Activated gamma-delta T cell (primary cell): ENCODE data around the gene GPR31.

Source experiments
- DNase-seq: peaks from one replicate; lab custom pipeline; 2025; lab: John Stamatoyannopoulos, UW

Gene GPR31

GRCh38 chr6:167118839-167119238 is 38.9 kb downstream of the GPR31 start:
- DNase-seq: no peak

GRCh38 chr6:167118006-167118405 is 39.8 kb downstream of the GPR31 start:
- no peak for DNase-seq

GRCh38 chr6:167116838-167117228 is 40.9 kb downstream of the GPR31 start:
- no peak for DNase-seq

GRCh38 chr6:167116109-167116837 is 41.5 kb downstream of the GPR31 start:
- no peak for DNase-seq

GRCh38 chr6:167115054-167115453 is 42.7 kb downstream of the GPR31 start:
- no peak for DNase-seq

DNA sequence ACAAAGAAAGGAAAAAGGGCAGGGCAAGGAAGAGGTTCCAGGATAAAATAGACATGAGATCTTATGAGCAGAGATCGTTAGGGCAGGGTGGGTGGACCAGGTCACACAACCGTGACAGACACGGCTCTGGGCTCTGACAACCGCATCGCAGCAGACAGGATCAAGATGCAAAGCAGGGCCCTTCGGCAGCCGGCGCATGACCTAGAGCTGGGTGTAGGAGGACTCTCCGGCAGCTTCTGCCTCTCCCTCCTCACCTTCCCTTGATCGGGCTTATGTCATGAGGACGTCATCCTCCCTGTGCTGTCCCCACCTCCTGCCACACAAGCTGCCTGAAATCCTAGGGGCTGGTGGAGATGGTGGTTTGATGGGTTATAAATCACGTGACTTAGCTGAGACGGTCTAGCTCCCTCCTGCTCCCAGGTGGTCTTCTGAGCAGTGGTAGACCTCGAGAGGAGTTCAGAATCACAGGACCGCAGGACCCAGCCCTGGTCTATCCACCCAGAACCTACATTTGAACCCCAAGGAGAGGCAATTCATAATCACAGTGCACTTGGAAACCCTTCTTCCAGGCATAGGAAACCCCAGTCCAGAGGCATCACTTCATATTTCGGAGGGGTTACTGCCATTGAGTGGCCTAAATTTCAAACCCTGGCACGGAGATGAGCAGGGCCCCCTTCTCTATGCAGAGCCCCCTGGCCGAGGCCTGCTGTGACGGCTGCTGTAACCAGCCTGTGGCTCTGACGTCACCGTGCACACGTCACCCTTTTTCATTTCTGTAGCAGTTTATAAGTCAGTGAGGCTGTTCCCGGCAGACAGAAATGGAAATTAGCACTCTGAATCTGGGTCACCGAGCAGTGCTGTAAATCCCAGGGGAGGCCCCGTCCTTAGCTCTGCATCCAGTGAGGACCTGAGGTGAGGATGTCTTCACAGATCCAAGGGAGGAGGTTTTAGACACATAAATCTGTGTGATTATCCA is 43.6 kb downstream of the GPR31 start:
- no peak for DNase-seq

DNA sequence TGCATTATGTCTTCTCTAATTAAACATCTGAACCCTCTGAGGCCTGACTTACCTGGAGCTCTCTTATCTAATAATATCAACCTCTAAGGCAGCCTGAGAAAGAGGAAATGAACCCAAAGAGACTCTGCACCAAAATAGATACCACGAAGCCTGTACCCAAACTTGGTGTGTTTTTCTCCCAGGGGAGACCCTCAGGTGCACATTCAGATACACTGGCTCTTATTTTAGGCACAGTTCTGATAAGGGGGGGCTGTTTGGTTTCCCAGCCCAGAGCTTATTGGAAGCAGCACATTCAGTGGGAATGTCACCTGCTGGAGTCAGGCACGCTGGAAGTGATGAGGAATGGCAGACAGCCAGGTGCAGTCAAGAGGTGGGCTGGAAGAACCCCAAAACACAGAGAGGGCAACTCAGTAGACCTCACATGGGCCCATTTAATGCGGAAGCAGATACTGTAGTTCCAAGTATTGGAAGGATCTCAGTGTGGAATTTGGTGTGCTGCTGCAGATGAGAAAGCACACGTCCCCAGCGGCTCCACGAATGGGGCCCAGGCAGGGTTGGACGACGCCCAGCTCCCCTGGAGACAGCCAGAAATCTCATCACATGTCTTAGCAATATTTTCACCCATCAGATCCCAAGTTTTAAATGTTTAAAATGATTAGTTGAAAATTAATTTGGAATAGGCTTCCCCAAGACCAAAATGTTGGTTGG is 44.6 kb downstream of the GPR31 start:
- DNase-seq: no peak

GRCh38 chr6:167112421-167112820 is 45.4 kb downstream of the GPR31 start:
- no peak for DNase-seq

DNA sequence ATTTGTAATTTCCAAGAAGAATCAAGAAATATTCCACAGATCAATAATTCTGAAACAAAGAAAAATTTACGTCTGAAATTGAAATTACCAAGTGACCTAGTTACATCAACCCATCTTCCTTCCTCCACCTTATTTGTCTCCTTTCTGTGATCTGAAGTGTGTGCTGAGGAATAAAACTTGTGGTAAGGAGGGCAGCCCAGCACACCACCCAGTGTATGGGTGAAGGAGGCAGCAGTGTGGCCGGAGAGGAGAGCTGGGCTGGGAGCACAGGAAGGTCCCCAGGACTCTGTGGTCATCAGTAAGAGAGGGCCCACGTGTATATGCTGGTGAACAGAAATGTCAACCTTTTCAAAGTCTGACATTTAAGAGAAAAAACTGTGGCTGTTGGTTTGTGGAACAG is 46.2 kb downstream of the GPR31 start:
- no peak for DNase-seq

- DNase-seq: no peak
Measured at GRCh38 chr6:167109651-167110050, 48.1 kb downstream of the GPR31 start.

DNA sequence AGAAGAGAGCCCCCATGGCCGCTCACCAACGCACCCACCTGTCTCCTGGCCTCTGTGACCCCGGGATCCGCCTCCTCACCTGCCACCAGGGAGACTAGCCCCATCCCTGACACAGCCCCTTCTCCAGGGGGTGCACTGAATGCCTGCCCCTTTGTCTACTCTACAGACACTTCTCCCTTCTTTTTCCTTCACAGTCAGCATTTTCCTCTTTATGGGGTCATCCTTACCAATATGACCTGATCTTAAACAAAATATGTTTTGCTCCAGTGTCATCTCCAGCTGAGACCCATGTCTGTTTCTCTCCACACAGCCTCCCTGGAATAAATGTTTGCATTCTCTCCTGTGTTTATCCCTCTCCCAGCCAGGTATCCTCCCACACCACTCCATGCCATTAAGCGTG is 49.5 kb downstream of the GPR31 start:
- no peak for DNase-seq

GRCh38 chr6:167107787-167108186 is 50.0 kb downstream of the GPR31 start:
- no peak for DNase-seq

DNA sequence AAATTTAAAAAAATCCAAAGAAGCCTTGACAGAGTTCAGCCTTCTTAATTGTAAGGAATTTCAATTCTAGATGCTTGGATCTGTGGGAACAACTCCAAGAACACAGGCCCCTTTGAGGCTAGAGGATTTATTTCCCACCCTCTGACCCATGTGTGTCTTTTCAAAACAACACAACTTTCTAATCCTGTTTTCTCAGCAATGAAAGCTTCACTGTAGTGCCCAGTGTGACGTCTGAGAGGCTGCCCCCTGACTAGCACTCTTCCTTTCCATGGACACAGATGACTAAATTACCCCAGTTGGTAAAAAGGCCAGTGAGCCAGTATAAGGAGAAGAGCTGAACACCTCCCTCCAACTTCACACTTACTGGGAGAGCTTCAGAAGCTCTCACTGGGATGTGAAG is 51.4 kb downstream of the GPR31 start:
- no peak for DNase-seq
